A673 (cell line): ENCODE measurements around the gene PCDHGA12. TPM values are rescaled to one million over a fixed set of nuclear protein-coding genes. Genes with fewer than 3 reads are reported as not detected.

ENCODE experiments used
- Bru-seq: library from RNA; stranded (reverse); fragments of 400-500 nt; gene quantifications from one replicate; lab custom pipeline; 2021; lab: Mats Ljungman, UMichigan
- BruChase-seq, 2 experiments: library from RNA; stranded (reverse); fragments of 400-500 nt; gene quantifications; one replicate each; lab custom pipeline; 2021; lab: Mats Ljungman, UMichigan
- BruUV-seq: library from RNA; stranded (reverse); fragments of 400-500 nt; replicated peaks from 2 replicates; lab custom pipeline; 2021; lab: Mats Ljungman, UMichigan
- CTCF ChIA-PET: fragments of 300-600 bp; sonication (Branson Sonifier 250); formaldehyde crosslinking; loops from one replicate; lab custom pipeline; 2022; ENCODE audit warnings: antibody characterized with exemption; lab: Charles Lee
- POLR2A ChIA-PET: fragments of 300-600 bp; sonication (Branson Sonifier 250); formaldehyde crosslinking; loops from one replicate; lab custom pipeline; 2022; ENCODE audit warnings: antibody characterized with exemption; ENCODE audit not compliant: low non-redundant PET; lab: Charles Lee
- DNase-seq: peaks from one replicate; pipeline ENCODE4 v3.0.0-alpha.2; 2015; ENCODE audit warnings: low spot score
- H3K27ac ChIP-seq: fragments of 200-600 bp; sonication (generic); 2 replicates; pipeline ENCODE4 v1.5.1; 2016; ENCODE audit warnings: mixed run types, low read depth, mild to moderate bottlenecking, mixed read lengths, antibody characterized with exemption, low read length; ENCODE audit not compliant: poor library complexity, severe bottlenecking
- H3K27me3 ChIP-seq: fragments of 200-600 bp; sonication (generic); replicated peaks from 2 replicates; pipeline ENCODE4 v1.6.1; 2017; ENCODE audit warnings: mixed run types, low read depth, mild to moderate bottlenecking, mixed read lengths, antibody characterized with exemption, low read length; ENCODE audit not compliant: insufficient read depth, poor library complexity
- H3K36me3 ChIP-seq: fragments of 200-600 bp; sonication (generic); 2 replicates; pipeline ENCODE4 v1.6.1; 2016; ENCODE audit warnings: mixed run types, mild to moderate bottlenecking, mixed read lengths, antibody characterized with exemption, low read length; ENCODE audit not compliant: insufficient read depth, poor library complexity, severe bottlenecking
- H3K4me1 ChIP-seq: fragments of 200-600 bp; sonication (generic); 2 replicates; pipeline ENCODE4 v1.6.1; 2017; ENCODE audit warnings: mixed run types, mild to moderate bottlenecking, mixed read lengths, antibody characterized with exemption, low read length; ENCODE audit not compliant: insufficient read depth, poor library complexity, severe bottlenecking
- H3K4me3 ChIP-seq: fragments of 200-600 bp; sonication (generic); 2 replicates; pipeline ENCODE4 v1.5.1; 2016; ENCODE audit warnings: low read depth, mixed run types, mild to moderate bottlenecking, mixed read lengths, low read length; ENCODE audit not compliant: poor library complexity, severe bottlenecking
- H3K9me3 ChIP-seq: fragments of 200-600 bp; sonication (generic); 2 replicates; pipeline ENCODE4 v1.6.1; 2016; ENCODE audit warnings: mixed run types, low read depth, mild to moderate bottlenecking, mixed read lengths, antibody characterized with exemption, low read length; ENCODE audit not compliant: poor library complexity, severe bottlenecking
- EZH2 ChIP-seq: fragments of 200-600 bp; sonication (generic); IDR thresholded peaks from 2 replicates; pipeline ENCODE4 v1.6.1; 2017; ENCODE audit warnings: borderline replicate concordance, low read depth, mild to moderate bottlenecking, mixed read lengths, antibody characterized with exemption, low read length; ENCODE audit not compliant: poor library complexity, severe bottlenecking
- intact Hi-C: fragments of 100-400 bp; cut with micrococcal nuclease; formaldehyde crosslinking; loops from one replicate; pipeline ENCODE4 v1.10.0; 2022; ENCODE audit not compliant: unreplicated experiment
- long read RNA-seq: library from polyadenylated mRNA; stranded (forward); transcript quantifications from one replicate; pipeline ENCODE4 v2.0.0, GENCODE V29; 2022
- total RNA-seq: library from RNA; stranded (reverse); gene quantifications from 2 replicates; pipeline ENCODE4 v1.2.3, GENCODE V29; 2021
- TF ChIP-seq, protein P1 (sequence below): fragments of 300-800, 200-600 bp; sonication (generic); conservative IDR thresholded peaks from 2 replicates; pipeline ENCODE4 v1.5.1; 2017; ENCODE audit warnings: low read depth, mild to moderate bottlenecking, antibody characterized with exemption, low read length, moderate library complexity, mixed read lengths

PCDHGA12 gene
- 3.5 and 3.6 TPM in 2 replicates for total RNA-seq
- Bru-seq, nascent RNA: percentile 83 among the genes with signal in this experiment
- percentile 88 among the genes with signal in this experiment for BruChase-seq, experiment 1, labeled RNA remaining after a 2-hour chase
- BruChase-seq, experiment 2, labeled RNA remaining after a 6-hour chase: percentile 84 among the genes with signal in this experiment
- long read RNA-seq, partial matches to known transcripts: 0 of 3 reads
- long read RNA-seq, other reads (novel, unspliced or antisense): 3 of 3 reads

DNA sequence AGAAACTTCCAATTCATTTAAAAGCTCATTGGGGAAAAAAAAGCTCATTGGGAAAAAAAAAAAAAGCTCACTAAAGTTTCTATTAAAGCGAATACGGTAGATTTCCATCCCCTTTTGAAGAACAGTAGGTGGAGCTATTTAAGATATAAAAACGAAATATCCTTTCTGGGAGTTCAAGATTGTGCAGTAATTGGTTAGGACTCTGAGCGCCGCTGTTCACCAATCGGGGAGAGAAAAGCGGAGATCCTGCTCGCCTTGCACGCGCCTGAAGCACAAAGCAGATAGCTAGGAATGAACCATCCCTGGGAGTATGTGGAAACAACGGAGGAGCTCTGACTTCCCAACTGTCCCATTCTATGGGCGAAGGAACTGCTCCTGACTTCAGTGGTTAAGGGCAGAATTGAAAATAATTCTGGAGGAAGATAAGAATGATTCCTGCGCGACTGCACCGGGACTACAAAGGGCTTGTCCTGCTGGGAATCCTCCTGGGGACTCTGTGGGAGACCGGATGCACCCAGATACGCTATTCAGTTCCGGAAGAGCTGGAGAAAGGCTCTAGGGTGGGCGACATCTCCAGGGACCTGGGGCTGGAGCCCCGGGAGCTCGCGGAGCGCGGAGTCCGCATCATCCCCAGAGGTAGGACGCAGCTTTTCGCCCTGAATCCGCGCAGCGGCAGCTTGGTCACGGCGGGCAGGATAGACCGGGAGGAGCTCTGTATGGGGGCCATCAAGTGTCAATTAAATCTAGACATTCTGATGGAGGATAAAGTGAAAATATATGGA is at the start of gene PCDHGA12:
TSS of gene PCDHGA12 (plus strand) at position 176 of the 782 bp plus-strand sequence. CDS start at position 429, 253 bp downstream.
- no TSS peak for BruUV-seq
- Histone ChIP-seq H3K4me3 (no peak within 1 kb of the TSS), H3K27ac (no peak within 1 kb of the TSS), H3K9me3 (peaks cover 70% of the 10 kb centered on the region), H3K4me1 (no peaks in the 10 kb centered on the region), H3K36me3 (peaks cover 63% of the 10 kb centered on the region), H3K27me3 (no peaks in the 10 kb centered on the region)
- TF ChIP-seq, protein P1, sequence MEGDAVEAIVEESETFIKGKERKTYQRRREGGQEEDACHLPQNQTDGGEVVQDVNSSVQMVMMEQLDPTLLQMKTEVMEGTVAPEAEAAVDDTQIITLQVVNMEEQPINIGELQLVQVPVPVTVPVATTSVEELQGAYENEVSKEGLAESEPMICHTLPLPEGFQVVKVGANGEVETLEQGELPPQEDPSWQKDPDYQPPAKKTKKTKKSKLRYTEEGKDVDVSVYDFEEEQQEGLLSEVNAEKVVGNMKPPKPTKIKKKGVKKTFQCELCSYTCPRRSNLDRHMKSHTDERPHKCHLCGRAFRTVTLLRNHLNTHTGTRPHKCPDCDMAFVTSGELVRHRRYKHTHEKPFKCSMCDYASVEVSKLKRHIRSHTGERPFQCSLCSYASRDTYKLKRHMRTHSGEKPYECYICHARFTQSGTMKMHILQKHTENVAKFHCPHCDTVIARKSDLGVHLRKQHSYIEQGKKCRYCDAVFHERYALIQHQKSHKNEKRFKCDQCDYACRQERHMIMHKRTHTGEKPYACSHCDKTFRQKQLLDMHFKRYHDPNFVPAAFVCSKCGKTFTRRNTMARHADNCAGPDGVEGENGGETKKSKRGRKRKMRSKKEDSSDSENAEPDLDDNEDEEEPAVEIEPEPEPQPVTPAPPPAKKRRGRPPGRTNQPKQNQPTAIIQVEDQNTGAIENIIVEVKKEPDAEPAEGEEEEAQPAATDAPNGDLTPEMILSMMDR: no peak
- TF ChIP-seq EZH2: no peak
- ChIA-PET CTCF (interaction anchor here (1.2 kb wide), 1 partner anchor 10 kb away, joined by 4 read pairs; the partner anchor contains the start of gene PCDHGA11), POLR2A (interaction anchor here (0.7 kb wide), 1 partner anchor 62 kb away, joined by 9 read pairs; no protein-coding TSS in a partner anchor)
- intact Hi-C loops: no loop called here
- peak; percentile 7 for DNase-seq

DNA sequence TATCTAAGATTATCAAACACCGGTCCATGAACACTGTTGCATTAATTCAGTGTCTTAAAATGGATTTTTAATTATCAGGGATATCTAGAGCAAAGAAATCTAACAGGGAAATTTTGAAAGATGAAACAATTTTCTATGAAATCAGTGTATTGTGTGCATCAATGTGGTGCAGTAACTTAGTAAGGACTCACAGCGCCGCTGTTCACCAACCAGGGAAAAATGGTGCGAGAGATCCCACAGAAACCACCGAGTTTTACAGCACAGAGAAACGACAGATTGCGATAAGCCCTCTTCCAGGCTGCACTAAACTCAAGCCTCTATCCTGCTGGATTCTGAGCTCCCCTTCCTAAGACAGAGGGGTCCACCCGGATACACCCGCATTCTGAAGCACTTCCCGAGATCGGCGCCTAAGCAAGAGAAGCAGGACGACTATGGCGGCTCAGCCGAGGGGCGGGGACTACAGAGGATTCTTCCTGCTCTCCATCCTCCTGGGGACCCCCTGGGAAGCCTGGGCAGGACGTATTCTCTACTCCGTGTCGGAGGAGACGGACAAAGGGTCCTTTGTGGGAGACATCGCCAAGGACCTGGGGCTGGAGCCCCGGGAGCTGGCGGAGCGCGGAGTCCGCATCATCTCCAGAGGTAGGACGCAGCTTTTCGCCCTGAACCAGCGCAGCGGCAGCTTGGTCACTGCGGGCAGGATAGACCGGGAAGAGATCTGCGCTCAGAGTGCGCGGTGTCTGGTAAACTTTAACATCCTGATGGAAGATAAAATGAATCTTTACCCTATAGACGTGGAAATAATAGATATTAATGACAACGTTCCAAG is 47.6 kb upstream of the PCDHGA12 start, which contains the start of gene PCDHGA7:
TSS of gene PCDHGA7 (plus strand) at position 274 of the 826 bp plus-strand sequence. CDS start at position 432, 158 bp downstream.
- Histone ChIP-seq H3K36me3 (no peaks in the 10 kb centered on the region), H3K9me3 (peaks cover 47% of the 10 kb centered on the region), H3K4me1 (no peaks in the 10 kb centered on the region), H3K27ac (peak within 1 kb of the TSS; percentile 65), H3K27me3 (no peaks in the 10 kb centered on the region), H3K4me3 (peak within 1 kb of the TSS; percentile 47)
- DNase-seq: peak; percentile 68
- POLR2A ChIA-PET: no interaction called here
- BruUV-seq: TSS peak; percentile 13
- TF ChIP-seq, protein P1: peak; percentile 56
- no peak for TF ChIP-seq EZH2
- CTCF ChIA-PET: no interaction called here
- intact Hi-C loops: no loop called here

DNA sequence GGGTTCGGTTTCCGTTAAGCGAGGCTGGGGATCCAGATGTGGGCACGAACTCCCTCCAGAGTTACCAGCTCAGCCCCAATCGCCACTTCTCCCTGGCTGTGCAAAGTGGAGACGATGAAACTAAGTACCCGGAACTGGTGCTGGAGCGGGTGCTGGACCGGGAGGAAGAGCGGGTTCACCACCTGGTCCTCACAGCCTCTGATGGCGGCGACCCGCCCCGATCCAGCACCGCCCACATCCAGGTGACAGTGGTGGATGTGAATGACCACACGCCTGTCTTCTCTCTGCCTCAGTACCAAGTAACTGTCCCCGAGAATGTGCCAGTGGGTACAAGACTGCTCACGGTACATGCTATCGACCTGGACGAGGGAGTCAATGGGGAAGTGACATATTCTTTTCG is 47.0 kb upstream of the PCDHGA12 start:
- BruUV-seq: no TSS peak
- TF ChIP-seq EZH2: no peak
- TF ChIP-seq, protein P1: no peak
- POLR2A ChIA-PET: no interaction called here
- no peaks in the 10 kb centered on the region for H3K36me3 ChIP-seq
- no peaks in the 10 kb centered on the region for H3K4me1 ChIP-seq
- CTCF ChIA-PET: no interaction called here
- no peak for DNase-seq
- peak overlapping the region; percentile 47 for H3K4me3 ChIP-seq
- peaks cover 48% of the 10 kb centered on the region for H3K9me3 ChIP-seq
- H3K27me3 ChIP-seq: no peaks in the 10 kb centered on the region
- H3K27ac ChIP-seq: peak overlapping the region; percentile 65
- intact Hi-C loops: no loop called here
